Progenitor cell of endocrine pancreas (in vitro differentiated cells): Measurements from ENCODE around the gene SYTL4. TPM values are rescaled to one million over a fixed set of nuclear protein-coding genes. Genes with fewer than 3 reads are reported as not detected.
A peak's percentile ranks its signal among the peaks of the same experiment; 100 is the strongest.
"Not testable (repeated sequence)": the region's sequence is repeated elsewhere in the genome, so short reads cannot be mapped to it uniquely, and the experiment has no call there.

Source experiments
- DNase-seq: peaks from one replicate; pipeline ENCODE4 v3.0.0; 2021; ENCODE audit warnings: low spot score; ENCODE audit not compliant: unreplicated experiment
- H3K27ac Mint-ChIP-seq: 2 replicates; pipeline ENCODE4 v1.8.0; 2021; ENCODE audit warnings: mild to moderate bottlenecking, moderate library complexity, mixed read lengths
- H3K27me3 Mint-ChIP-seq: 2 replicates; pipeline ENCODE4 v1.8.0; 2021; ENCODE audit warnings: mixed read lengths
- H3K36me3 Mint-ChIP-seq: 2 replicates; pipeline ENCODE4 v1.8.0; 2022; ENCODE audit warnings: mixed read lengths; ENCODE audit not compliant: insufficient read depth
- H3K4me1 Mint-ChIP-seq: 2 replicates; pipeline ENCODE4 v1.8.0; 2021; ENCODE audit warnings: low read depth, mixed read lengths
- H3K4me3 Mint-ChIP-seq: 2 replicates; pipeline ENCODE4 v1.8.0; 2021; ENCODE audit warnings: low read depth, mild to moderate bottlenecking, moderate library complexity, mixed read lengths
- H3K9me3 Mint-ChIP-seq: 2 replicates; pipeline ENCODE4 v1.8.0; 2021; ENCODE audit warnings: low read depth, mixed read lengths
- long read RNA-seq: library from polyadenylated mRNA; unstranded; transcript quantifications from one replicate; pipeline ENCODE4 v2.0.0, GENCODE V29; 2020
- total RNA-seq: library from RNA; stranded (reverse); gene quantifications from 2 replicates; pipeline ENCODE4 v1.2.1, GENCODE V29; 2021
- TF ChIP-seq, protein P1 (sequence below): fragments of 200-600 bp; sonication (generic); IDR thresholded peaks from one replicate; pipeline ENCODE4 v1.5.0; 2021; ENCODE audit warnings: antibody characterized with exemption, mild to moderate bottlenecking; ENCODE audit not compliant: unreplicated experiment

Gene SYTL4
- 1.8 and 2.9 TPM in 2 replicates for total RNA-seq
- long read RNA-seq, partial matches to known transcripts = 2 of 3 reads
- long read RNA-seq, other reads (novel, unspliced or antisense) = 1 of 3 reads

GRCh38 chrX:100731441-100732281, at the start of gene SYTL4:
TSS of gene SYTL4 (minus strand) at chrX:100732121. CDS start at chrX:100702037, 30,084 bp downstream.
- H3K27ac Mint-ChIP-seq = no peak within 1 kb of the TSS
- peak within 1 kb of the TSS; percentile 78 for H3K4me3 Mint-ChIP-seq
- H3K27me3 Mint-ChIP-seq = peaks cover 5% of the 10 kb centered on the region
- no peaks in the 10 kb centered on the region for H3K4me1 Mint-ChIP-seq
- no peaks in the 10 kb centered on the region for H3K36me3 Mint-ChIP-seq
- peak; percentile 21 for DNase-seq
- TF ChIP-seq, protein P1, sequence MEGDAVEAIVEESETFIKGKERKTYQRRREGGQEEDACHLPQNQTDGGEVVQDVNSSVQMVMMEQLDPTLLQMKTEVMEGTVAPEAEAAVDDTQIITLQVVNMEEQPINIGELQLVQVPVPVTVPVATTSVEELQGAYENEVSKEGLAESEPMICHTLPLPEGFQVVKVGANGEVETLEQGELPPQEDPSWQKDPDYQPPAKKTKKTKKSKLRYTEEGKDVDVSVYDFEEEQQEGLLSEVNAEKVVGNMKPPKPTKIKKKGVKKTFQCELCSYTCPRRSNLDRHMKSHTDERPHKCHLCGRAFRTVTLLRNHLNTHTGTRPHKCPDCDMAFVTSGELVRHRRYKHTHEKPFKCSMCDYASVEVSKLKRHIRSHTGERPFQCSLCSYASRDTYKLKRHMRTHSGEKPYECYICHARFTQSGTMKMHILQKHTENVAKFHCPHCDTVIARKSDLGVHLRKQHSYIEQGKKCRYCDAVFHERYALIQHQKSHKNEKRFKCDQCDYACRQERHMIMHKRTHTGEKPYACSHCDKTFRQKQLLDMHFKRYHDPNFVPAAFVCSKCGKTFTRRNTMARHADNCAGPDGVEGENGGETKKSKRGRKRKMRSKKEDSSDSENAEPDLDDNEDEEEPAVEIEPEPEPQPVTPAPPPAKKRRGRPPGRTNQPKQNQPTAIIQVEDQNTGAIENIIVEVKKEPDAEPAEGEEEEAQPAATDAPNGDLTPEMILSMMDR = no peak
- peaks cover 12% of the 10 kb centered on the region for H3K9me3 Mint-ChIP-seq

DNA sequence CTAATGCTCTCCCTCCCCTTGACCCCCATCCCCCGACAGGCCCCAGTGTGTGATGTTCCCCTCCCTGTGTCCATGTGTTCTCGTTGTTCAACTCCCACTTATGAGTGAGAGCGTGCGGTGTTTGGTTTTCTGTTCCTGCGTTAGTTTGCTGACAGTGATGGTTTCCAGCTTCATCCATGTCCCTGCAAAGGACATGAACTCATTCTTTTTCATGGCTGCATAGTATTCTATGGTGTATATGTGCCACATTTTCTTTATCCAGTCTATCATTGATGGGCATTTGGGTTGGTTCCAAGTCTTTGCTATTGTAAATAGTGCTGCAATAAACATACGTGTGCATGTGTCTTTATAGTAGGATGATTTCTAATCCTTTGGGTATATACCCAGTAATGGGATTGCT, 37.5 kb upstream of the SYTL4 start:
- not testable (repeated sequence) for H3K4me3 Mint-ChIP-seq, H3K27me3 Mint-ChIP-seq

GRCh38 chrX:100768679-100769338, 36.9 kb upstream of the SYTL4 start:
- DNase-seq = peak; percentile 80
- TF ChIP-seq, protein P1 = peak; percentile 99
- Mint-ChIP-seq H3K27me3 (no peaks in the 10 kb centered on the region), H3K9me3 (peaks cover 13% of the 10 kb centered on the region), H3K4me3 (no peak overlapping the region), H3K4me1 (no peaks in the 10 kb centered on the region), H3K36me3 (no peaks in the 10 kb centered on the region), H3K27ac (no peak overlapping the region)

More for the DNA sequence above, 37.5 kb upstream of the SYTL4 start:
- H3K36me3 Mint-ChIP-seq, H3K4me1 Mint-ChIP-seq, DNase-seq, H3K27ac Mint-ChIP-seq: not testable (repeated sequence)
- peaks cover 12% of the 10 kb centered on the region for H3K9me3 Mint-ChIP-seq

GRCh38 chrX:100750883-100751282, 19.0 kb upstream of the SYTL4 start:
- no peak overlapping the region for H3K27ac Mint-ChIP-seq
- peaks cover 5% of the 10 kb centered on the region for H3K4me1 Mint-ChIP-seq
- H3K27me3 Mint-ChIP-seq = no peaks in the 10 kb centered on the region
- peaks cover 20% of the 10 kb centered on the region for H3K9me3 Mint-ChIP-seq
- no peak for DNase-seq
- H3K4me3 Mint-ChIP-seq = no peak overlapping the region
- H3K36me3 Mint-ChIP-seq = no peaks in the 10 kb centered on the region
- TF ChIP-seq, protein P1 = no peak

DNA sequence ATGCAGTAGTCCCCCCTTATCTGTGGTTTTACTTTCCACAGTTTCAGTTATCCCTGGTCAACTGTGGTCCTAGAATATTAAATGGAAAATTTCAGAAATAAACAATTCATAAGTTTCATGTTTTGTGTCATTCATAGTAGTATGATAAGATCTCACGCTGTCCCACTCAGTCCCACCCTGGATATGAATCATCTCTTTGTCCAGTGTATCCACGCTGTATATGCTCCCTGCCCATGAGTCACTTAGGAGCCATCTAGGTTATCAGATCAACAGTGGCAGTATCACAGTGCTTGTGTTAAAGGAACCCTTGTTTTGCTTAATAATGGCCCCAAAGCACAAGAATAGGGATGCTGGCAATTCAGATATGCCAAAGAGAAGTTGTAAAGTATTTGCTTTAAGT, 16.2 kb upstream of the SYTL4 start:
- Mint-ChIP-seq H3K36me3 (no peaks in the 10 kb centered on the region), H3K27ac (no peak overlapping the region), H3K9me3 (peaks cover 17% of the 10 kb centered on the region), H3K4me3 (no peak overlapping the region), H3K4me1 (peaks cover 13% of the 10 kb centered on the region), H3K27me3 (no peaks in the 10 kb centered on the region)
- no peak for DNase-seq
- TF ChIP-seq, protein P1 = no peak
